Epithelial cell of proximal tubule (primary cell): Measurements from ENCODE around the gene AKR1C4. TPM values are rescaled to one million over a fixed set of nuclear protein-coding genes. Genes with fewer than 3 reads are reported as not detected.

Experiments used
- DNase-seq: peaks from one replicate; pipeline ENCODE4 v3.0.0-alpha.2; 2011; ENCODE audit warnings: low read depth
- H3K4me3 ChIP-seq: 2 replicates; pipeline ENCODE4 v1.5.1; 2011; ENCODE audit warnings: low read depth, mild to moderate bottlenecking, low read length
- CTCF ChIP-seq: conservative IDR thresholded peaks from 2 replicates; pipeline ENCODE4 v1.5.1; 2012; ENCODE audit warnings: low read depth, mild to moderate bottlenecking, low read length
- total RNA-seq: library from RNA; depleted of rRNA; stranded (reverse); fragments of >200 nt; gene quantifications from 2 replicates; pipeline ENCODE4 v1.2.3, GENCODE V29; 2015

AKR1C4 gene
- total RNA-seq, 1 donor from 2014 or later, result not detected

GRCh38 chr10:5184987-5185775, 11.5 kb upstream of the AKR1C4 start, which contains the start of gene AKR1C8:
Gene AKR1C8, minus strand, starts transcription at chr10:5185150. Its CDS starts 46 bp downstream, at chr10:5185104.
- DNase-seq, result no peak
- no peak for TF ChIP-seq CTCF
- H3K4me3 ChIP-seq, result no peak within 1 kb of the TSS

GRCh38 chr10:5187867-5188266, 8.8 kb upstream of the AKR1C4 start:
- no peak overlapping the region for H3K4me3 ChIP-seq
- TF ChIP-seq CTCF, result no peak
- no peak for DNase-seq

GRCh38 chr10:5188358-5188757, 8.3 kb upstream of the AKR1C4 start:
- H3K4me3 ChIP-seq, result no peak overlapping the region
- no peak for TF ChIP-seq CTCF
- DNase-seq, result no peak

GRCh38 chr10:5194431-5194830, 2.2 kb upstream of the AKR1C4 start:
- no peak for TF ChIP-seq CTCF
- no peak for DNase-seq
- H3K4me3 ChIP-seq, result no peak overlapping the region

GRCh38 chr10:5195727-5196374, 786 bp upstream of the AKR1C4 start:
- DNase-seq, result no peak
- H3K4me3 ChIP-seq, result no peak overlapping the region
- TF ChIP-seq CTCF, result peak; percentile 9

GRCh38 chr10:5198386-5198785, 1.7 kb downstream of the AKR1C4 start:
- DNase-seq, result no peak
- H3K4me3 ChIP-seq, result no peak overlapping the region
- no peak for TF ChIP-seq CTCF

- peak; percentile 32 for TF ChIP-seq CTCF
- no peak for DNase-seq
- H3K4me3 ChIP-seq, result peak overlapping the region; percentile 21
Measured at GRCh38 chr10:5199398-5199797, 2.8 kb downstream of the AKR1C4 start.
